ENCODE data around the gene GOLGA7B.

Gene GOLGA7B

GRCh38 chr10:97849687-97850402 is at the start of gene GOLGA7B:
Gene GOLGA7B (plus strand): TSS chr10:97849843. CDS start chr10:97850304, 461 bp downstream.
- Histone ChIP-seq H2AFZ (ENCODE audit: low read depth) (peak within 1 kb of the TSS; percentile 52; the same call in 1 of the 2 replicates), H3K27me3 (ENCODE audit: insufficient read depth, low read depth) (peaks cover 8% of the 10 kb centered on the region; the same call in 1 of the 2 replicates), H3K36me3 (ENCODE audit: insufficient read depth) (no peaks in the 10 kb centered on the region), H3K4me3 (IDR thresholded peaks at IDR 0.05; ENCODE audit: insufficient read depth, low read depth, low read length) (no peak within 1 kb of the TSS), H4K20me1 (ENCODE audit: insufficient read depth) (no peaks in the 10 kb centered on the region), H3K4me1 (ENCODE audit: low read depth, poor library complexity, severe bottlenecking) (peaks cover 8% of the 10 kb centered on the region), H3K27ac (no peak within 1 kb of the TSS), H3K79me2 (ENCODE audit: insufficient read depth, low read depth) (no peaks in the 10 kb centered on the region), H3K4me2 (peak within 1 kb of the TSS; percentile 31), H3K9ac (no peak within 1 kb of the TSS)
- no peak for TF ChIP-seq CTCF (conservative IDR thresholded peaks at IDR 0.05; ENCODE audit: low read depth, low read length)

DNA sequence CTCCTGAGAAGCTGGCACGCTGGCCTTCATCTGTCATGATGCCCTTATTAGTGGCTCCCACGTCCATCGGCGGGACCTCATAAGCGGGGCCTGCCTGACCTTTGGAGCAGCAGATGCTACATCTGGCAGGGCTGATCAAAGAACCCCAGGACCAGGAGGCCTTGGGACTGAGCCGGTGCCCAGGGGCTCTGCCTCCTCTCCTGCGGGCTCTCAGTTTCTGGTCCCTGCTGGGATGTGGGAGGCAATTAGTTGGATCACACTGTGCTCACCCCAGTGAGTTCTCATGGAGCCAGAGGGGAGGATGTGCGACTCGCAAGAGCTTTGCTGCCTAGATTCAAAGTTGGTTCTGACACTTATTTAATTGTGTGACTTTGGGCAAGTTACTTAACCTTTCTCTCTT is 49.2 kb upstream of the GOLGA7B start:
- Histone ChIP-seq H3K4me1 (ENCODE audit: low read depth, poor library complexity, severe bottlenecking) (no peaks in the 10 kb centered on the region), H3K27ac (no peak overlapping the region), H3K4me3 (IDR thresholded peaks at IDR 0.05; ENCODE audit: insufficient read depth, low read depth, low read length) (no peak overlapping the region), H3K4me2 (no peak overlapping the region), H4K20me1 (ENCODE audit: insufficient read depth) (no peaks in the 10 kb centered on the region), H3K27me3 (ENCODE audit: insufficient read depth, low read depth) (no peaks in the 10 kb centered on the region), H3K9ac (no peak overlapping the region), H2AFZ (ENCODE audit: low read depth) (no peak overlapping the region), H3K79me2 (ENCODE audit: insufficient read depth, low read depth) (no peaks in the 10 kb centered on the region), H3K36me3 (ENCODE audit: insufficient read depth) (no peaks in the 10 kb centered on the region)
- TF ChIP-seq CTCF (conservative IDR thresholded peaks at IDR 0.05; ENCODE audit: low read depth, low read length), result no peak

GRCh38 chr10:97801422-97801821 is 48.2 kb upstream of the GOLGA7B start:
- Histone ChIP-seq H3K4me3 (IDR thresholded peaks at IDR 0.05; ENCODE audit: insufficient read depth, low read depth, low read length) (no peak overlapping the region), H3K4me1 (ENCODE audit: low read depth, poor library complexity, severe bottlenecking) (no peaks in the 10 kb centered on the region), H3K27ac (no peak overlapping the region), H3K79me2 (ENCODE audit: insufficient read depth, low read depth) (no peaks in the 10 kb centered on the region), H2AFZ (ENCODE audit: low read depth) (no peak overlapping the region), H3K9ac (no peak overlapping the region), H4K20me1 (ENCODE audit: insufficient read depth) (no peaks in the 10 kb centered on the region), H3K4me2 (no peak overlapping the region), H3K36me3 (ENCODE audit: insufficient read depth) (no peaks in the 10 kb centered on the region), H3K27me3 (ENCODE audit: insufficient read depth, low read depth) (no peaks in the 10 kb centered on the region)
- no peak for TF ChIP-seq CTCF (conservative IDR thresholded peaks at IDR 0.05; ENCODE audit: low read depth, low read length)

DNA sequence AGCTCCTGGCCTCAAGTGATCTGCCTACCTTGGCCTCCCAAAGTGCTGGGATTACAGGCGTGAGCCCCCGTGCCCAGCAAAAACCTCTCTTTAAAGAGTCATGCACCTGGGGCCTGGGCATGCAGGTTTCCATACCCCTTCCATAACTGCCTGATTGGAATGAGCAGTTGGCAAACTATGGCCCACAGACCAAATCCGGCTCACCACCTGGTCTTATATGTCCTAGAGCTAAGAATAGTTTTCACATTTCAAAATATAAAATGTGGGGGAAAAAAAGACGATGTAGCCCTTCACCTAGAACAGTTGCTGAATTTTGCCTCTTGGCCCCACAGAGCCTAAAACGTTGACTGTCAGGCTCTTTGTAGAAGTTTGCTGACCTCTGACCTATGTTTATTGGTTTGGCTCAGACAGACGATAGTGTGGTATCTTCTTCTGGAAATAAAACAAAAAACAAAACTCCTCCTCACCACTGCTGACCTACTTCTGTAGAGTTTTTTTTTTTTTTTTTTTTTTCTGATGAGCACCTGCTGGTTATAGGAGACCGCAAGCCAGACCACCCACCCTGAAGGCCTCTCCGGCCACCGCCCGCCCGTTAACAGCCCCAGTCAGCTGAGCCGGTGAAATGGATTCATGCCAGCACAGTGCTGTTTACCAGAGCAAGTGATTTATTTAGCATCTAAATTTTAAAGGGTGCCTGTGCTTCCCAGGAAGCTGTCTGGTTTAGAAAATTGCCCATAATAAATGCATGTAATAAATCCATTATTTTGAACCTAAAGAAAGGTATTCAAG is 44.4 kb upstream of the GOLGA7B start:
- Histone ChIP-seq H3K9ac (no peak overlapping the region), H3K4me1 (ENCODE audit: low read depth, poor library complexity, severe bottlenecking) (no peaks in the 10 kb centered on the region), H3K27me3 (ENCODE audit: insufficient read depth, low read depth) (no peaks in the 10 kb centered on the region), H3K4me2 (no peak overlapping the region), H4K20me1 (ENCODE audit: insufficient read depth) (no peaks in the 10 kb centered on the region), H2AFZ (ENCODE audit: low read depth) (no peak overlapping the region), H3K79me2 (ENCODE audit: insufficient read depth, low read depth) (no peaks in the 10 kb centered on the region), H3K4me3 (IDR thresholded peaks at IDR 0.05; ENCODE audit: insufficient read depth, low read depth, low read length) (no peak overlapping the region), H3K27ac (no peak overlapping the region), H3K36me3 (ENCODE audit: insufficient read depth) (no peaks in the 10 kb centered on the region)
- TF ChIP-seq CTCF (conservative IDR thresholded peaks at IDR 0.05; ENCODE audit: low read depth, low read length), result no peak

Measured in KMS-11 (cell line).